SK-N-SH (cell line): ENCODE data around the gene RAB3IL1.

Experiments
- CTCF ChIP-seq: fragments of 200-600 bp; sonication (generic); IDR thresholded peaks from 2 replicates; pipeline ENCODE4 v1.6.1; 2017; ENCODE audit warnings: antibody characterized with exemption, mild to moderate bottlenecking, moderate library complexity
- FOXM1 ChIP-seq: IDR thresholded peaks from 2 replicates; pipeline ENCODE4 v1.4.0; 2012; ENCODE audit warnings: low read depth, mild to moderate bottlenecking
- POLR2AphosphoS5 ChIP-seq: IDR thresholded peaks from 2 replicates; pipeline ENCODE4 v1.6.1; 2012; ENCODE audit warnings: low read depth, low read length
- RAD21 ChIP-seq: IDR thresholded peaks from 2 replicates; pipeline ENCODE4 v1.6.1; 2012; ENCODE audit warnings: mild to moderate bottlenecking, low read length
- TAF1 ChIP-seq: IDR thresholded peaks from 2 replicates; pipeline ENCODE4 v1.6.1; 2012; ENCODE audit warnings: low read depth, mild to moderate bottlenecking, low read length, moderate library complexity, borderline replicate concordance
- USF2 ChIP-seq: fragments of 150-350 bp; IDR thresholded peaks from 2 replicates; pipeline ENCODE4 v1.6.1; 2017; ENCODE audit warnings: antibody characterized with exemption, low read length, low read depth, borderline replicate concordance

- TF ChIP-seq FOXM1 (no peak), POLR2AphosphoS5 (no peak), TAF1 (no peak), CTCF (no peak), RAD21 (no peak), USF2 (no peak)
Measured at GRCh38 chr11:61854966-61855714, 62.2 kb downstream of the RAB3IL1 start.
